Effector CD4-positive, alpha-beta T cell (primary cell): ENCODE measurements around the gene NNT.
"Not testable (repeated sequence)": the region's sequence is repeated elsewhere in the genome, so short reads cannot be mapped to it uniquely, and the experiment has no call there.

Experiments used
- DNase-seq: peaks from one replicate; pipeline ENCODE4 v3.0.0-alpha.2; 2020
- total RNA-seq: gene quantifications from one replicate; lab custom pipeline; 2026; lab: John Stamatoyannopoulos, UW

The NNT gene
- total RNA-seq = 69.4 reads per million, percentile 75 among the genes with 10 or more reads in this experiment

GRCh38 chr5:43602461-43603343 is at the start of gene NNT:
Gene NNT (plus strand): TSS chr5:43603180. CDS start chr5:43609196, 6,016 bp downstream.
- peak; percentile 78 for DNase-seq

- no peak for DNase-seq
Measured at GRCh38 chr5:43553381-43553780, 49.6 kb upstream of the NNT start.

GRCh38 chr5:43554497-43554896 is 48.5 kb upstream of the NNT start:
- DNase-seq = no peak

- DNase-seq = peak; percentile 24
Measured at GRCh38 chr5:43555895-43556606, 46.9 kb upstream of the NNT start.

- DNase-seq = not testable (repeated sequence)
Measured at GRCh38 chr5:43556607-43556856, 46.4 kb upstream of the NNT start.

- peak; percentile 76 for DNase-seq
Measured at GRCh38 chr5:43556857-43557542, 46.0 kb upstream of the NNT start, which contains the start of gene PAIP1. Gene PAIP1 (minus strand): TSS chr5:43557077. CDS start chr5:43556846, 231 bp downstream.

- no peak for DNase-seq
Measured at GRCh38 chr5:43560128-43560527, 42.9 kb upstream of the NNT start.

GRCh38 chr5:43561356-43561755 is 41.6 kb upstream of the NNT start:
- no peak for DNase-seq

GRCh38 chr5:43563321-43563720 is 39.7 kb upstream of the NNT start:
- no peak for DNase-seq

GRCh38 chr5:43564289-43564850 is 38.6 kb upstream of the NNT start:
- no peak for DNase-seq

GRCh38 chr5:43565043-43565442 is 37.9 kb upstream of the NNT start:
- no peak for DNase-seq

- no peak for DNase-seq
Measured at GRCh38 chr5:43567967-43568366, 35.0 kb upstream of the NNT start.

GRCh38 chr5:43569236-43569746 is 33.7 kb upstream of the NNT start:
- DNase-seq = no peak

- no peak for DNase-seq
Measured at GRCh38 chr5:43570450-43571158, 32.4 kb upstream of the NNT start.

GRCh38 chr5:43571237-43571636 is 31.7 kb upstream of the NNT start:
- DNase-seq = no peak

- DNase-seq = no peak
Measured at GRCh38 chr5:43572357-43572756, 30.6 kb upstream of the NNT start.

GRCh38 chr5:43573058-43573457 is 29.9 kb upstream of the NNT start:
- no peak for DNase-seq

GRCh38 chr5:43580402-43581210 is 22.4 kb upstream of the NNT start:
- not testable (repeated sequence) for DNase-seq

- no peak for DNase-seq
Measured at GRCh38 chr5:43581398-43581797, 21.6 kb upstream of the NNT start.

- DNase-seq = no peak
Measured at GRCh38 chr5:43582082-43583005, 20.6 kb upstream of the NNT start.
